Esophagus squamous epithelium (tissue), 5 donors: ENCODE results near the gene EPB41L2. TPM values are rescaled to one million over a fixed set of nuclear protein-coding genes. Genes with fewer than 3 reads are reported as not detected.

Experiments used
- DNase-seq: peaks from one replicate; lab custom pipeline; 2025; lab: John Stamatoyannopoulos, UW
- H3K27ac ChIP-seq, 4 donors: fragments of 200-600 bp; sonication (generic); one replicate each; pipeline ENCODE4 v1.5.1; 2016 to 2019; ENCODE audit warnings: mild to moderate bottlenecking in 1 of 4
- H3K27me3 ChIP-seq, 4 donors: fragments of 200-600 bp; sonication (generic); 1 replicate in 3 of 4; 2 replicates in 1 of 4; pipeline versions ENCODE4 v1.5.1 to v1.6.0; 2017 to 2021; ENCODE audit warnings: antibody characterized with exemption in 1 of 4
- H3K36me3 ChIP-seq, 3 donors: fragments of 200-600 bp; sonication (generic); one replicate each; pipeline ENCODE4 v1.5.1; 2016 to 2019
- H3K4me1 ChIP-seq, 3 donors: fragments of 200-600 bp; sonication (generic); one replicate each; pipeline ENCODE4 v1.5.1; 2017 to 2019
- H3K4me3 ChIP-seq, 4 donors: fragments of 200-600 bp; sonication (generic); 1 replicate in 3 of 4; 2 replicates in 1 of 4; pipeline ENCODE4 v1.5.1; 2016 to 2019; ENCODE audit warnings: mild to moderate bottlenecking in 2 of 4, moderate library complexity in 1 of 4
- H3K9me3 ChIP-seq, 3 donors: fragments of 200-600 bp; sonication (generic); one replicate each; pipeline ENCODE4 v1.5.1; 2016 to 2019
- CTCF ChIP-seq, 6 experiments: fragments of 450-650 bp in 4 of 6; fragments of 200-600 bp in 2 of 6; sonication (generic) in 2 of 6; IDR thresholded peaks; one replicate each; pipeline ENCODE4 v1.5.1; 2016 to 2019; ENCODE audit warnings: antibody characterized with exemption in 6 of 6, mild to moderate bottlenecking in 4 of 6, moderate library complexity in 4 of 6
- POLR2A ChIP-seq, 4 donors: fragments of 450-650 bp; IDR thresholded peaks; one replicate each; pipeline ENCODE4 v1.6.1; 2017; ENCODE audit warnings: antibody characterized with exemption in 4 of 4, mild to moderate bottlenecking in 4 of 4, moderate library complexity in 3 of 4
- WGBS, 2 donors: methylation state at CpG; one replicate each; pipeline ENCODE4 v1.1.5; 2018; 5-methylcytosine and 5-hydroxymethylcytosine counted together
- intact Hi-C: fragments of 100-400 bp; cut with DNase I; formaldehyde crosslinking; loops from one replicate; pipeline ENCODE4 v1.15.0; 2022
- total RNA-seq, 4 donors: library from RNA; depleted of rRNA; stranded (reverse); fragments of >200 nt; gene quantifications; one replicate each; pipeline ENCODE4 v1.1.0, GENCODE V29; 2016
- donor health status: DM: yes; HTN: yes; CAD: no.

Gene EPB41L2
- total RNA-seq, 4 donors from 2014 or later, result 6.2 to 58.0 (median 14.9) TPM

GRCh38 chr6:130873746-130874145 is 189.3 kb downstream of the EPB41L2 start:
- DNase-seq, result no peak
- Histone ChIP-seq H3K27me3 (no peaks in the 10 kb centered on the region), H3K9me3 (no peaks in the 10 kb centered on the region), H3K4me1 (no peaks in the 10 kb centered on the region), H3K27ac (no peak overlapping the region), H3K36me3 (peaks cover 0 to 15% (median 0%) of the 10 kb centered on the region in 3 donors), H3K4me3 (no peak overlapping the region)
- TF ChIP-seq CTCF (IDR thresholded peaks at IDR 0.05) (no peak), POLR2A (IDR thresholded peaks at IDR 0.05) (no peak)
- WGBS, 2 donors, result 77 to 84% methylated on average over 4 of the region's 5 CpGs
- intact Hi-C loops, result no loop called here

GRCh38 chr6:130872250-130873095 is 190.6 kb downstream of the EPB41L2 start:
- H3K27me3 ChIP-seq, result no peaks in the 10 kb centered on the region
- H3K4me3 ChIP-seq, result no peak overlapping the region
- no peak for DNase-seq
- TF ChIP-seq CTCF (IDR thresholded peaks at IDR 0.05) (peak; percentile 59 to 84 (median 71)), POLR2A (IDR thresholded peaks at IDR 0.05) (no peak)
- H3K4me1 ChIP-seq, result no peaks in the 10 kb centered on the region
- 63 to 70% methylated on average over 8 of the region's 8 CpGs for WGBS, 2 donors
- intact Hi-C loops, result no loop called here
- H3K27ac ChIP-seq, result no peak overlapping the region
- H3K9me3 ChIP-seq, result no peaks in the 10 kb centered on the region
- peaks cover 0 to 15% (median 0%) of the 10 kb centered on the region in 3 donors for H3K36me3 ChIP-seq

GRCh38 chr6:130870179-130870880 is 192.7 kb downstream of the EPB41L2 start:
- Histone ChIP-seq H3K36me3 (peaks cover 0 to 25% (median 0%) of the 10 kb centered on the region in 3 donors), H3K4me1 (no peaks in the 10 kb centered on the region), H3K27ac (no peak overlapping the region), H3K27me3 (no peaks in the 10 kb centered on the region), H3K4me3 (no peak overlapping the region), H3K9me3 (no peaks in the 10 kb centered on the region)
- no peak for DNase-seq
- intact Hi-C loops, result no loop called here
- no peak for TF ChIP-seq CTCF (IDR thresholded peaks at IDR 0.05)
- no peak for TF ChIP-seq POLR2A (IDR thresholded peaks at IDR 0.05)
- 81 to 86% methylated on average over 9 of the region's 9 CpGs for WGBS, 2 donors

GRCh38 chr6:130869681-130870080 is 193.4 kb downstream of the EPB41L2 start:
- no peak overlapping the region for H3K27ac ChIP-seq
- H3K4me3 ChIP-seq, result no peak overlapping the region
- H3K27me3 ChIP-seq, result no peaks in the 10 kb centered on the region
- peaks cover 0 to 32% (median 0%) of the 10 kb centered on the region in 3 donors for H3K36me3 ChIP-seq
- WGBS, 2 donors, result 90 to 98% methylated on average over 8 to 10 of the region's 10 CpGs
- H3K4me1 ChIP-seq, result no peaks in the 10 kb centered on the region
- DNase-seq, result no peak
- TF ChIP-seq CTCF (IDR thresholded peaks at IDR 0.05) (no peak), POLR2A (IDR thresholded peaks at IDR 0.05) (no peak)
- intact Hi-C loops, result no loop called here
- H3K9me3 ChIP-seq, result no peaks in the 10 kb centered on the region

GRCh38 chr6:130865793-130866192 is 197.3 kb downstream of the EPB41L2 start:
- H3K9me3 ChIP-seq, result no peaks in the 10 kb centered on the region
- no peak overlapping the region for H3K27ac ChIP-seq
- intact Hi-C loops, result no loop called here
- no peaks in the 10 kb centered on the region for H3K27me3 ChIP-seq
- H3K4me1 ChIP-seq, result no peaks in the 10 kb centered on the region
- H3K36me3 ChIP-seq, result peaks cover 0 to 50% (median 0%) of the 10 kb centered on the region in 3 donors
- H3K4me3 ChIP-seq, result no peak overlapping the region
- 89 to 91% methylated on average over 4 of the region's 4 CpGs for WGBS, 2 donors
- no peak for TF ChIP-seq POLR2A (IDR thresholded peaks at IDR 0.05)
- TF ChIP-seq CTCF (IDR thresholded peaks at IDR 0.05), result no peak
- no peak for DNase-seq
